Measurements from ENCODE around the gene FLVCR1.

FLVCR1 gene

GRCh38 chr1:212822956-212823355, 35.1 kb upstream of the FLVCR1 start:
- H3K36me3 ChIP-seq (replicated peaks) = no peaks in the 10 kb centered on the region
- no peak for DNase-seq
- no peaks in the 10 kb centered on the region for H3K27me3 ChIP-seq (replicated peaks)
- in situ Hi-C loops (cut with HindIII; ENCODE audit: low pct_ligation_motif_present, low sequenced_read_pairs) = no loop called here
- no peak overlapping the region for H3K4me3 ChIP-seq (ENCODE audit: low read depth, low read length)
- no peak overlapping the region for H3K27ac ChIP-seq
- TF ChIP-seq CTCF (IDR thresholded peaks at IDR 0.05; ENCODE audit: low read depth, low read length, missing control alignments) = no peak

GRCh38 chr1:212824201-212824600, 33.9 kb upstream of the FLVCR1 start:
- Histone ChIP-seq H3K27me3 (replicated peaks) (no peaks in the 10 kb centered on the region), H3K36me3 (replicated peaks) (no peaks in the 10 kb centered on the region), H3K27ac (no peak overlapping the region), H3K4me3 (ENCODE audit: low read depth, low read length) (no peak overlapping the region)
- no peak for TF ChIP-seq CTCF (IDR thresholded peaks at IDR 0.05; ENCODE audit: low read depth, low read length, missing control alignments)
- in situ Hi-C loops (cut with HindIII; ENCODE audit: low pct_ligation_motif_present, low sequenced_read_pairs) = no loop called here
- no peak for DNase-seq

GRCh38 chr1:212825798-212826452, 32.1 kb upstream of the FLVCR1 start:
- H3K4me3 ChIP-seq (ENCODE audit: low read depth, low read length) = no peak overlapping the region
- in situ Hi-C loops (cut with HindIII; ENCODE audit: low pct_ligation_motif_present, low sequenced_read_pairs) = no loop called here
- no peak for TF ChIP-seq CTCF (IDR thresholded peaks at IDR 0.05; ENCODE audit: low read depth, low read length, missing control alignments)
- DNase-seq = no peak
- H3K36me3 ChIP-seq (replicated peaks) = no peaks in the 10 kb centered on the region
- no peaks in the 10 kb centered on the region for H3K27me3 ChIP-seq (replicated peaks)
- H3K27ac ChIP-seq = no peak overlapping the region

- Histone ChIP-seq H3K27ac (no peak overlapping the region), H3K4me3 (ENCODE audit: low read depth, low read length) (no peak overlapping the region), H3K27me3 (replicated peaks) (no peaks in the 10 kb centered on the region), H3K36me3 (replicated peaks) (no peaks in the 10 kb centered on the region)
- DNase-seq = no peak
- TF ChIP-seq CTCF (IDR thresholded peaks at IDR 0.05; ENCODE audit: low read depth, low read length, missing control alignments) = no peak
- in situ Hi-C loops (cut with HindIII; ENCODE audit: low pct_ligation_motif_present, low sequenced_read_pairs) = no loop called here
Observed at GRCh38 chr1:212827171-212827776, 30.8 kb upstream of the FLVCR1 start.

- Histone ChIP-seq H3K27ac (no peak overlapping the region), H3K4me3 (ENCODE audit: low read depth, low read length) (no peak overlapping the region), H3K27me3 (replicated peaks) (no peaks in the 10 kb centered on the region), H3K36me3 (replicated peaks) (no peaks in the 10 kb centered on the region)
- in situ Hi-C loops (cut with HindIII; ENCODE audit: low pct_ligation_motif_present, low sequenced_read_pairs) = no loop called here
- TF ChIP-seq CTCF (IDR thresholded peaks at IDR 0.05; ENCODE audit: low read depth, low read length, missing control alignments) = no peak
- no peak for DNase-seq
Observed at GRCh38 chr1:212827831-212828278, 30.2 kb upstream of the FLVCR1 start.

Measured in brain microvascular endothelial cell (primary cell).